HEK293 (cell line): ENCODE measurements around the gene CLCN2.
A peak's percentile ranks its signal among the peaks of the same experiment; 100 is the strongest.

ENCODE experiments used
- CTCF ChIA-PET: fragments of 350-600 bp; formaldehyde crosslinking; extraction: SDS; loops from one replicate; lab custom pipeline; 2021; ENCODE audit warnings: antibody characterized with exemption; lab: Yijun Ruan, JAX
- POLR2A ChIA-PET: fragments of 300-600 bp; formaldehyde crosslinking; extraction: SDS; loops from one replicate; lab custom pipeline; 2020; ENCODE audit warnings: antibody characterized with exemption, inconsistent platforms; lab: Yijun Ruan, JAX
- H3K27ac ChIP-seq: fragments of 200-500 bp; sonication (Bioruptor generic); 2 replicates; pipeline ENCODE4 v1.5.1; 2014; ENCODE audit warnings: low read depth, low read length, control low read depth, inconsistent platforms; ENCODE audit errors: extremely low read depth
- H3K36me3 ChIP-seq, 2 experiments: fragments of 200-500 bp in 1 of 2; sonication (Bioruptor generic) in 1 of 2; 1 replicate in 1 of 2; 2 replicates in 1 of 2; pipeline ENCODE4 v1.5.1; 2014 to 2017; ENCODE audit warnings: inconsistent platforms in 2 of 2, low read length in 2 of 2; ENCODE audit not compliant: control insufficient read depth in 2 of 2, insufficient read depth in 1 of 2
- H3K4me1 ChIP-seq: fragments of 200-500 bp; sonication (Bioruptor generic); 2 replicates; pipeline ENCODE4 v1.5.1; 2014; ENCODE audit warnings: mild to moderate bottlenecking, low read length, inconsistent platforms; ENCODE audit not compliant: control insufficient read depth, insufficient read depth
- H3K4me3 ChIP-seq: 2 replicates; pipeline ENCODE4 v1.5.1; 2011; ENCODE audit warnings: low read depth, mild to moderate bottlenecking, control low read depth, low read length, moderate library complexity
- H3K9me3 ChIP-seq: fragments of 200-500 bp; sonication (Bioruptor generic); 2 replicates; pipeline ENCODE4 v1.5.1; 2014; ENCODE audit warnings: low read depth, low read length, inconsistent platforms; ENCODE audit not compliant: control insufficient read depth, insufficient read depth
- ELK4 ChIP-seq: IDR thresholded peaks from 2 replicates; pipeline ENCODE4 v1.6.1; 2011; ENCODE audit warnings: mild to moderate bottlenecking, low read depth, low read length, borderline replicate concordance
- GLIS2 ChIP-seq: fragments of 450-650 bp; formaldehyde crosslinking; IDR thresholded peaks from 2 replicates; pipeline ENCODE4 v1.5.1; 2016; ENCODE audit warnings: missing biosample characterization, missing genetic modification characterization
- IKZF3 ChIP-seq: fragments of 450-650 bp; IDR thresholded peaks from 2 replicates; pipeline ENCODE4 v1.5.0; 2018; ENCODE audit warnings: missing biosample characterization, mild to moderate bottlenecking, missing genetic modification characterization, moderate library complexity
- KLF10 ChIP-seq: fragments of 450-650 bp; IDR thresholded peaks from 2 replicates; pipeline ENCODE4 v1.5.1; 2018; ENCODE audit warnings: missing biosample characterization, mild to moderate bottlenecking, missing genetic modification characterization
- TCF7L2 ChIP-seq: IDR thresholded peaks from 2 replicates; pipeline ENCODE4 v1.6.1; 2011; ENCODE audit warnings: low read depth, mild to moderate bottlenecking, inconsistent platforms, low read length, moderate library complexity, borderline replicate concordance
- ZBTB10 ChIP-seq: fragments of 450-650 bp; formaldehyde crosslinking; IDR thresholded peaks from 2 replicates; pipeline ENCODE4 v1.5.1; 2016; ENCODE audit warnings: missing biosample characterization, missing genetic modification characterization
- ZBTB26 ChIP-seq: fragments of 450-650 bp; formaldehyde crosslinking; optimal IDR thresholded peaks from 2 replicates; pipeline ENCODE3; 2016; ENCODE audit warnings: missing biosample characterization, mild to moderate bottlenecking, missing genetic modification characterization
- ZNF610 ChIP-seq: fragments of 450-650 bp; formaldehyde crosslinking; IDR thresholded peaks from 2 replicates; pipeline ENCODE4 v1.5.1; 2016; ENCODE audit warnings: missing biosample characterization, missing genetic modification characterization, borderline replicate concordance
- ZNF626 ChIP-seq: fragments of 450-650 bp; sonication (Bioruptor Pico); formaldehyde crosslinking; IDR thresholded peaks from 2 replicates; pipeline ENCODE4 v1.5.1; 2018; ENCODE audit warnings: missing biosample characterization, missing genetic modification characterization, inconsistent platforms
- ZNF658 ChIP-seq: fragments of 450-650 bp; formaldehyde crosslinking; IDR thresholded peaks from 2 replicates; pipeline ENCODE4; 2016; ENCODE audit warnings: missing biosample characterization, missing genetic modification characterization
- ZNF660 ChIP-seq: fragments of 450-650 bp; IDR thresholded peaks from 2 replicates; pipeline ENCODE4 v1.5.1; 2018; ENCODE audit warnings: missing biosample characterization, mild to moderate bottlenecking, missing genetic modification characterization
- ZNF677 ChIP-seq: fragments of 450-650 bp; IDR thresholded peaks from 2 replicates; pipeline ENCODE4 v1.5.0; 2018; ENCODE audit warnings: missing biosample characterization, mild to moderate bottlenecking, missing genetic modification characterization, moderate library complexity
- ZSCAN23 ChIP-seq: fragments of 450-650 bp; formaldehyde crosslinking; IDR thresholded peaks from 2 replicates; pipeline ENCODE4 v1.5.1; 2016; ENCODE audit warnings: missing biosample characterization, missing genetic modification characterization

Gene CLCN2

GRCh38 chr3:184380627-184381260, 19.3 kb upstream of the CLCN2 start:
- POLR2A ChIA-PET, result interaction anchor here (0.5 kb wide), 1 partner anchor 115 kb away, joined by 4 read pairs; no protein-coding TSS in a partner anchor
- H3K36me3 ChIP-seq, result peaks cover 0 to 11% of the 10 kb centered on the region in 2 experiments; a peak in 1 of 3 replicates
- no peaks in the 10 kb centered on the region for H3K4me1 ChIP-seq
- no peaks in the 10 kb centered on the region for H3K9me3 ChIP-seq
- H3K4me3 ChIP-seq, result peak overlapping the region; percentile 42
- no peak overlapping the region; the same call in 1 of the 2 replicates for H3K27ac ChIP-seq
- CTCF ChIA-PET, result interaction anchor here (0.6 to 1.2 kb wide), 2 partner anchors 26 to 150 kb away, joined by 3 read pairs; no protein-coding TSS in a partner anchor
- TF ChIP-seq ZNF658 (tag by site-specific recombination), result no peak
- TF ChIP-seq ZBTB26 (tag by site-specific recombination), result peak; percentile 17
- peak; percentile 78; the same call in 1 of the 2 replicates for TF ChIP-seq ZNF660

- Histone ChIP-seq H3K36me3 (peaks cover 0 to 10% of the 10 kb centered on the region in 2 experiments; a peak in 1 of 3 replicates), H3K4me3 (peak overlapping the region; percentile 42), H3K27ac (no peak overlapping the region; the same call in 1 of the 2 replicates), H3K9me3 (no peaks in the 10 kb centered on the region), H3K4me1 (no peaks in the 10 kb centered on the region)
- 0 out of 2 replicates have a peak, but pooled peaks have one; percentile 23 for TF ChIP-seq KLF10
- no peak for TF ChIP-seq ELK4
- TF ChIP-seq IKZF3 (tag by site-specific recombination), result no peak
- CTCF ChIA-PET, result interaction anchor here (1.2 kb wide), 1 partner anchor 26 kb away, joined by 3 read pairs; no protein-coding TSS in a partner anchor
- POLR2A ChIA-PET, result interaction anchor here (0.5 kb wide), 1 partner anchor 115 kb away, joined by 4 read pairs; no protein-coding TSS in a partner anchor
These were observed 18.8 kb upstream of the CLCN2 start for GRCh38 chr3:184380185-184380626.

GRCh38 chr3:184379358-184380184, 18.2 kb upstream of the CLCN2 start, which contains the start of gene CHRD:
Gene CHRD (plus strand): TSS chr3:184380054. CDS start chr3:184380319, 265 bp downstream.
- Histone ChIP-seq H3K4me3 (peak within 1 kb of the TSS; percentile 42), H3K36me3 (peaks cover 0 to 10% of the 10 kb centered on the region in 2 experiments; a peak in 1 of 3 replicates), H3K27ac (no peak within 1 kb of the TSS; the same call in 1 of the 2 replicates), H3K4me1 (no peaks in the 10 kb centered on the region), H3K9me3 (no peaks in the 10 kb centered on the region)
- POLR2A ChIA-PET, result no interaction called here
- CTCF ChIA-PET, result no interaction called here
- 0 out of 2 replicates have a peak, but pooled peaks have one; percentile 34 for TF ChIP-seq ZBTB10
- TF ChIP-seq GLIS2, result peak; percentile 23; the same call in 1 of the 2 replicates
- TF ChIP-seq ZNF610 (tag by site-specific recombination), result peak; percentile 97
- no peak for TF ChIP-seq TCF7L2
- no peak for TF ChIP-seq ZSCAN23 (tag by site-specific recombination)
- no peak for TF ChIP-seq ZNF626 (tag by site-specific recombination)
- no peak for TF ChIP-seq ZNF677
